Neural cell (in vitro differentiated cells): ENCODE results near the gene NPPA.

Source experiments
- CTCF ChIP-seq: fragments of 450-650 bp; IDR thresholded peaks from 2 replicates; pipeline ENCODE4 v1.5.1; 2014; ENCODE audit warnings: antibody characterized with exemption, mild to moderate bottlenecking, moderate library complexity; ENCODE audit not compliant: poor library complexity, severe bottlenecking
- EZH2 ChIP-seq: fragments of 200-600, 300-800 bp; shearing (Covaris generic), sonication (generic); IDR thresholded peaks from 2 replicates; pipeline ENCODE4 v1.6.1; 2014; ENCODE audit warnings: antibody characterized with exemption, low read length, borderline replicate concordance, mild to moderate bottlenecking; ENCODE audit not compliant: insufficient read depth, poor library complexity, severe bottlenecking
- MXI1 ChIP-seq: fragments of 450-650 bp; conservative IDR thresholded peaks from 2 replicates; pipeline ENCODE4 v1.6.1; 2014; ENCODE audit warnings: antibody characterized with exemption, mild to moderate bottlenecking; ENCODE audit not compliant: poor library complexity, severe bottlenecking
- SMC3 ChIP-seq: fragments of 450-650 bp; conservative IDR thresholded peaks from 2 replicates; pipeline ENCODE4 v1.6.1; 2014; ENCODE audit warnings: antibody characterized with exemption, mild to moderate bottlenecking, moderate library complexity; ENCODE audit not compliant: poor library complexity

- TF ChIP-seq CTCF, result no peak
- no peak for TF ChIP-seq EZH2
- TF ChIP-seq SMC3, result no peak
- no peak for TF ChIP-seq MXI1
Measured at GRCh38 chr1:11888206-11888876, 40.8 kb upstream of the NPPA start.
